ENCODE results near the gene CLDN17.

The CLDN17 gene

GRCh38 chr21:30193201-30193600 lies 26.6 kb upstream of the CLDN17 start:
- TF ChIP-seq GLIS3 (CRISPR knock-in tag; IDR thresholded peaks at IDR 0.05) (no peak), ZC3H10 (CRISPR knock-in tag; IDR thresholded peaks at IDR 0.05) (no peak)
- ATAC-seq = no peak

GRCh38 chr21:30190554-30190953 lies 23.9 kb upstream of the CLDN17 start:
- no peak for ATAC-seq
- TF ChIP-seq CSDC2 (CRISPR knock-in tag; IDR thresholded peaks at IDR 0.05) (no peak), ISL1 (CRISPR knock-in tag; IDR thresholded peaks at IDR 0.05) (no peak), ZNF8 (CRISPR knock-in tag; IDR thresholded peaks at IDR 0.05) (no peak), BACH2 (CRISPR knock-in tag; IDR thresholded peaks at IDR 0.05; ENCODE audit: borderline replicate concordance) (no peak), ZFP30 (CRISPR knock-in tag; IDR thresholded peaks at IDR 0.05) (no peak), ZNF565 (CRISPR knock-in tag; conservative IDR thresholded peaks at IDR 0.05; ENCODE audit: low read depth) (no peak), ZC3H10 (CRISPR knock-in tag; IDR thresholded peaks at IDR 0.05) (no peak), CREB5 (CRISPR knock-in tag; IDR thresholded peaks at IDR 0.05; ENCODE audit: low read depth) (no peak), TCF4 (CRISPR knock-in tag; IDR thresholded peaks at IDR 0.05; ENCODE audit: borderline replicate concordance) (no peak), ARNTL (CRISPR knock-in tag; IDR thresholded peaks at IDR 0.05; ENCODE audit: borderline replicate concordance, low read depth) (no peak), ESRRG (CRISPR knock-in tag; IDR thresholded peaks at IDR 0.05) (no peak), PPARA (CRISPR knock-in tag; IDR thresholded peaks at IDR 0.05; ENCODE audit: borderline replicate concordance) (no peak), SNAI2 (CRISPR knock-in tag; IDR thresholded peaks at IDR 0.05) (no peak), RARB (CRISPR knock-in tag; IDR thresholded peaks at IDR 0.05) (no peak), GLIS3 (CRISPR knock-in tag; IDR thresholded peaks at IDR 0.05) (no peak)

DNA sequence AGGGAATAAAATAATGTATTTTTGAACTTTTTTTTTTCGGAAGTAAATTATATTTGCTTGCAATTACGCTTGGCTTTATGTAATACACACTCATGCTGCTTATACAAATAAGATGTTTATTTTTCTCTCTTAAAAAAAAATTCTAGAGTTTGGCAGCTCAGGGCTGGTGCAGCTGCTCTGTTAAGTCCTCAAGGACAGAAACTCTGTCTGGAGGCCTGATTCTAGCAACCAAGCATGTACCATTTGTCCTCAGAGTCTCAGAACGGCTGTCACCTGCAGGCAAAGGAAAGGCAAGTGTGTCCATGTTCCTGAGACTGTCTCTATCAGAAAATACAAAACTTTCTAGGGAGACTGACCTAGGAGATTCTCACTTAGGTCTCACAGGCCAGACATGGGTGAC lies 23.2 kb upstream of the CLDN17 start:
- TF ChIP-seq ESRRG (CRISPR knock-in tag; IDR thresholded peaks at IDR 0.05) = no peak
- no peak for TF ChIP-seq ZNF565 (CRISPR knock-in tag; conservative IDR thresholded peaks at IDR 0.05; ENCODE audit: low read depth)
- TF ChIP-seq CREB5 (CRISPR knock-in tag; IDR thresholded peaks at IDR 0.05; ENCODE audit: low read depth) = no peak
- TF ChIP-seq CSRNP3 (CRISPR knock-in tag; IDR thresholded peaks at IDR 0.05) = no peak
- TF ChIP-seq GLIS3 (CRISPR knock-in tag; IDR thresholded peaks at IDR 0.05) = no peak
- TF ChIP-seq, protein P1, sequence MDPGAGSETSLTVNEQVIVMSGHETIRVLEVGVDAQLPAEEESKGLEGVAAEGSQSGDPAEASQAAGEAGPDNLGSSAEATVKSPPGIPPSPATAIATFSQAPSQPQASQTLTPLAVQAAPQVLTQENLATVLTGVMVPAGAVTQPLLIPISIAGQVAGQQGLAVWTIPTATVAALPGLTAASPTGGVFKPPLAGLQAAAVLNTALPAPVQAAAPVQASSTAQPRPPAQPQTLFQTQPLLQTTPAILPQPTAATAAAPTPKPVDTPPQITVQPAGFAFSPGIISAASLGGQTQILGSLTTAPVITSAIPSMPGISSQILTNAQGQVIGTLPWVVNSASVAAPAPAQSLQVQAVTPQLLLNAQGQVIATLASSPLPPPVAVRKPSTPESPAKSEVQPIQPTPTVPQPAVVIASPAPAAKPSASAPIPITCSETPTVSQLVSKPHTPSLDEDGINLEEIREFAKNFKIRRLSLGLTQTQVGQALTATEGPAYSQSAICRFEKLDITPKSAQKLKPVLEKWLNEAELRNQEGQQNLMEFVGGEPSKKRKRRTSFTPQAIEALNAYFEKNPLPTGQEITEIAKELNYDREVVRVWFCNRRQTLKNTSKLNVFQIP (CRISPR knock-in tag; IDR thresholded peaks at IDR 0.05; ENCODE audit: borderline replicate concordance, low read depth) = no peak
- TF ChIP-seq ZNF8 (CRISPR knock-in tag; IDR thresholded peaks at IDR 0.05) = no peak
- TF ChIP-seq BACH2 (CRISPR knock-in tag; IDR thresholded peaks at IDR 0.05; ENCODE audit: borderline replicate concordance) = no peak
- TF ChIP-seq ISL1 (CRISPR knock-in tag; IDR thresholded peaks at IDR 0.05) = no peak
- TF ChIP-seq CSDC2 (CRISPR knock-in tag; IDR thresholded peaks at IDR 0.05) = no peak
- no peak for TF ChIP-seq TCF4 (CRISPR knock-in tag; IDR thresholded peaks at IDR 0.05; ENCODE audit: borderline replicate concordance)
- no peak for TF ChIP-seq ZFP30 (CRISPR knock-in tag; IDR thresholded peaks at IDR 0.05)
- no peak for ATAC-seq

- TF ChIP-seq ZNF565 (CRISPR knock-in tag; conservative IDR thresholded peaks at IDR 0.05; ENCODE audit: low read depth) (no peak), ISL1 (CRISPR knock-in tag; IDR thresholded peaks at IDR 0.05) (no peak), CSDC2 (CRISPR knock-in tag; IDR thresholded peaks at IDR 0.05) (no peak), CSRNP3 (CRISPR knock-in tag; IDR thresholded peaks at IDR 0.05) (no peak), ZC3H10 (CRISPR knock-in tag; IDR thresholded peaks at IDR 0.05) (no peak), ARNTL (CRISPR knock-in tag; IDR thresholded peaks at IDR 0.05; ENCODE audit: borderline replicate concordance, low read depth) (no peak), ESRRG (CRISPR knock-in tag; IDR thresholded peaks at IDR 0.05) (no peak), PATZ1 (CRISPR knock-in tag; IDR thresholded peaks at IDR 0.05; ENCODE audit: borderline replicate concordance) (no peak), OSR1 (CRISPR knock-in tag; IDR thresholded peaks at IDR 0.05) (no peak), ZFP30 (CRISPR knock-in tag; IDR thresholded peaks at IDR 0.05) (no peak)
- TF ChIP-seq, protein P1 (CRISPR knock-in tag; IDR thresholded peaks at IDR 0.05; ENCODE audit: borderline replicate concordance, low read depth) = no peak
- no peak for ATAC-seq
These were observed 19.6 kb upstream of the CLDN17 start for GRCh38 chr21:30186242-30186641.

All from SK-N-SH treated with all-trans-retinoic acid at 6 μM for 48 hours (cell line).